H1 (cell line): ENCODE data around the gene COL19A1. TPM values are rescaled to one million over a fixed set of nuclear protein-coding genes. Genes with fewer than 3 reads are reported as not detected.

Experiments
- CTCF ChIA-PET: fragments of 300-600 bp; sonication (Branson Sonifier 250); formaldehyde crosslinking; loops from one replicate; lab custom pipeline; 2021; ENCODE audit not compliant: partially characterized antibody; lab: Charles Lee
- POLR2A ChIA-PET: fragments of 300-600 bp; sonication (Branson Sonifier 250); formaldehyde crosslinking; loops from one replicate; lab custom pipeline; 2021; ENCODE audit warnings: inconsistent platforms; ENCODE audit not compliant: partially characterized antibody; lab: Charles Lee
- DNase-seq, 2 experiments: peaks; one replicate each; pipeline versions ENCODE4 v3.0.0 to v3.0.0-alpha.2; 2010 to 2022; ENCODE audit warnings: low spot score in 2 of 2, low read depth in 1 of 2, mixed read lengths in 1 of 2
- FAIRE-seq: peaks from 2 replicates; lab custom pipeline; 2011; peaks lifted over from hg19 to GRCh38; lab: Jason Lieb, UNC
- H2AFZ ChIP-seq: 2 replicates; pipeline ENCODE4 v1.8.1; 2012; ENCODE audit warnings: low read length, inconsistent platforms
- H2AK5ac ChIP-seq: 2 replicates; pipeline ENCODE4 v1.6.1; 2013; ENCODE audit warnings: low read depth, low read length
- H2BK120ac ChIP-seq: replicated peaks from 2 replicates; pipeline ENCODE3; 2013; ENCODE audit warnings: low read depth, low read length, inconsistent platforms
- H2BK12ac ChIP-seq: 2 replicates; pipeline ENCODE4 v1.6.1; 2013; ENCODE audit warnings: low read depth, low read length
- H2BK15ac ChIP-seq: 2 replicates; pipeline ENCODE4 v1.6.1; 2013; ENCODE audit warnings: low read length
- H2BK20ac ChIP-seq: 2 replicates; pipeline ENCODE4 v1.6.1; 2013; ENCODE audit warnings: low read length
- H2BK5ac ChIP-seq: 2 replicates; pipeline ENCODE4 v1.6.1; 2013; ENCODE audit warnings: low read depth, low read length
- H3K14ac ChIP-seq: 2 replicates; pipeline ENCODE4 v1.6.1; 2013; ENCODE audit warnings: inconsistent platforms; ENCODE audit not compliant: insufficient read length
- H3K18ac ChIP-seq: 2 replicates; pipeline ENCODE4 v1.6.1; 2013; ENCODE audit warnings: low read length; ENCODE audit errors: extremely low read depth
- H3K23ac ChIP-seq: 2 replicates; pipeline ENCODE4 v1.6.1; 2013; ENCODE audit warnings: inconsistent platforms; ENCODE audit not compliant: insufficient read length
- H3K23me2 ChIP-seq: 2 replicates; pipeline ENCODE4 v1.6.1; 2013; ENCODE audit warnings: low read depth, low read length
- H3K27ac ChIP-seq: 2 replicates; pipeline ENCODE4 v1.6.1; 2011; ENCODE audit warnings: low read depth, low read length, inconsistent platforms
- H3K27me3 ChIP-seq, 4 experiments: replicated peaks in 1 of 4; 1 replicate in 1 of 4; 2 replicates in 3 of 4; pipeline versions ENCODE4 v1.6.1 to v1.8.1; 2011 to 2013; ENCODE audit warnings: low read length in 3 of 4, mild to moderate bottlenecking in 3 of 4, inconsistent platforms in 2 of 4, mixed read lengths in 2 of 4, moderate library complexity in 1 of 4; ENCODE audit not compliant: control insufficient read depth in 3 of 4, insufficient read depth in 3 of 4; ENCODE audit errors: extremely low read depth in 1 of 4
- H3K36me3 ChIP-seq, 4 experiments: 2 replicates each; pipeline versions ENCODE4 v1.6.1 to v1.8.1; 2011 to 2013; ENCODE audit warnings: mild to moderate bottlenecking in 4 of 4, low read length in 3 of 4, moderate library complexity in 2 of 4, control low read depth in 1 of 4, inconsistent platforms in 1 of 4; ENCODE audit not compliant: insufficient read depth in 4 of 4, control insufficient read depth in 2 of 4
- H3K4ac ChIP-seq: replicated peaks from 2 replicates; pipeline ENCODE3; 2013; ENCODE audit warnings: low read length, low read depth, mixed read lengths, inconsistent platforms; ENCODE audit not compliant: insufficient read length
- H3K4me1 ChIP-seq, 4 experiments: replicated peaks in 1 of 4; 1 replicate in 1 of 4; 2 replicates in 3 of 4; pipeline versions ENCODE4 v1.6.1 to v1.8.1; 2011 to 2013; ENCODE audit warnings: low read length in 3 of 4, inconsistent platforms in 2 of 4, mixed read lengths in 1 of 4; ENCODE audit not compliant: insufficient read depth in 4 of 4, control insufficient read depth in 3 of 4
- H3K4me2 ChIP-seq, 2 experiments: 2 replicates each; pipeline versions ENCODE4 v1.6.1 to v1.8.1; 2011 to 2013; ENCODE audit warnings: low read depth in 2 of 2, low read length in 2 of 2, control low read depth in 1 of 2, inconsistent platforms in 1 of 2, mild to moderate bottlenecking in 1 of 2; ENCODE audit not compliant: insufficient read depth in 1 of 2
- H3K4me3 ChIP-seq, 4 experiments: fragments of 200-600, 300-600 bp in 1 of 4; sonication (generic), shearing (Covaris generic), sonication (Bioruptor Twin) in 1 of 4; 2 replicates each; pipeline versions ENCODE4 v1.5.1 to v1.8.1; 2011 to 2016; ENCODE audit warnings: low read length in 4 of 4, low read depth in 3 of 4, control low read depth in 2 of 4, inconsistent platforms in 2 of 4, mild to moderate bottlenecking in 2 of 4, mixed read lengths in 1 of 4, moderate library complexity in 1 of 4; ENCODE audit not compliant: insufficient read depth in 2 of 4; ENCODE audit errors: extremely low read depth in 1 of 4
- H3K56ac ChIP-seq: replicated peaks from 2 replicates; pipeline ENCODE3; 2013; ENCODE audit warnings: low read depth, mild to moderate bottlenecking, mixed read lengths, low read length, inconsistent platforms; ENCODE audit not compliant: insufficient read length
- H3K79me1 ChIP-seq: 2 replicates; pipeline ENCODE4 v1.6.1; 2013; ENCODE audit warnings: low read depth, low read length, control low read depth
- H3K79me2 ChIP-seq, 2 experiments: 2 replicates each; pipeline versions ENCODE4 v1.6.1 to v1.8.1; 2012 to 2013; ENCODE audit warnings: low read length in 2 of 2, mild to moderate bottlenecking in 2 of 2, inconsistent platforms in 1 of 2; ENCODE audit not compliant: insufficient read depth in 2 of 2, control insufficient read depth in 1 of 2
- H3K9ac ChIP-seq, 4 experiments: replicated peaks in 1 of 4; 1 replicate in 1 of 4; 2 replicates in 3 of 4; pipeline versions ENCODE4 v1.6.1 to v1.8.1; 2011 to 2013; ENCODE audit warnings: low read depth in 3 of 4, low read length in 3 of 4, control low read depth in 2 of 4, mild to moderate bottlenecking in 2 of 4, moderate library complexity in 2 of 4, inconsistent platforms in 1 of 4; ENCODE audit errors: extremely low read depth in 1 of 4
- H3K9me3 ChIP-seq, 2 experiments: 2 replicates each; pipeline versions ENCODE4 v1.6.1 to v1.8.1; 2012 to 2013; ENCODE audit warnings: mild to moderate bottlenecking in 2 of 2, moderate library complexity in 2 of 2, control low read depth in 1 of 2, inconsistent platforms in 1 of 2, low read depth in 1 of 2, low read length in 1 of 2, mixed read lengths in 1 of 2; ENCODE audit not compliant: insufficient read depth in 2 of 2
- H4K20me1 ChIP-seq, 2 experiments: replicated peaks in 1 of 2; 2 replicates each; pipeline versions ENCODE3 to v1.8.1; 2011 to 2013; ENCODE audit warnings: inconsistent platforms in 2 of 2, low read length in 2 of 2, mild to moderate bottlenecking in 1 of 2; ENCODE audit not compliant: insufficient read depth in 2 of 2, control insufficient read depth in 1 of 2
- H4K5ac ChIP-seq: 2 replicates; pipeline ENCODE4 v1.6.1; 2013; ENCODE audit warnings: low read length, low read depth, mixed read lengths, inconsistent platforms; ENCODE audit not compliant: insufficient read length
- H4K8ac ChIP-seq: 2 replicates; pipeline ENCODE4 v1.8.0; 2013; ENCODE audit warnings: mild to moderate bottlenecking, moderate library complexity, low read length, inconsistent platforms; ENCODE audit not compliant: insufficient read depth; ENCODE audit errors: extremely low read depth
- H4K91ac ChIP-seq: replicated peaks from 2 replicates; pipeline ENCODE3; 2013; ENCODE audit warnings: low read length, mixed read lengths, inconsistent platforms; ENCODE audit not compliant: insufficient read length
- CEBPB ChIP-seq: IDR thresholded peaks from 2 replicates; pipeline ENCODE4 v1.6.1; 2012; ENCODE audit warnings: low read depth, low read length
- CHD2 ChIP-seq: IDR thresholded peaks from 2 replicates; pipeline ENCODE4 v1.6.1; 2012; ENCODE audit warnings: low read length, improper control_type of control experiment
- CTBP2 ChIP-seq: IDR thresholded peaks from 2 replicates; pipeline ENCODE4 v1.7.0; 2011; ENCODE audit warnings: borderline replicate concordance, mild to moderate bottlenecking, moderate library complexity, mixed read lengths, low read length; ENCODE audit not compliant: insufficient read depth, insufficient read length
- GTF2F1 ChIP-seq: IDR thresholded peaks from 2 replicates; pipeline ENCODE4 v1.6.1; 2012; ENCODE audit warnings: low read depth, low read length, improper control_type of control experiment, borderline replicate concordance
- HDAC2 ChIP-seq, 2 experiments: fragments of 300-600 bp in 1 of 2; sonication (generic) in 1 of 2; IDR thresholded peaks; 2 replicates each; pipeline ENCODE4 v1.6.1; 2011 to 2012; ENCODE audit warnings: low read depth in 2 of 2, low read length in 2 of 2, mild to moderate bottlenecking in 2 of 2, moderate library complexity in 2 of 2, borderline replicate concordance in 1 of 2, inconsistent platforms in 1 of 2
- JUND ChIP-seq: IDR thresholded peaks from 2 replicates; pipeline ENCODE4 v1.6.1; 2011; ENCODE audit warnings: mild to moderate bottlenecking, improper control_type of control experiment, low read length
- KDM1A ChIP-seq: fragments of 200-600, 300-600 bp; sonication (generic); IDR thresholded peaks from 2 replicates; pipeline ENCODE4 v1.7.1; 2016; ENCODE audit warnings: mild to moderate bottlenecking, low read length, borderline replicate concordance
- RAD21 ChIP-seq, 2 experiments: IDR thresholded peaks in 1 of 2; conservative IDR thresholded peaks in 1 of 2; 2 replicates each; pipeline ENCODE4 v1.6.1; 2011; ENCODE audit warnings: low read depth in 2 of 2, low read length in 2 of 2, improper control_type of control experiment in 1 of 2, inconsistent platforms in 1 of 2, mild to moderate bottlenecking in 1 of 2, moderate library complexity in 1 of 2
- RNF2 ChIP-seq: fragments of 200-900, 300-1000 bp; sonication (generic); IDR thresholded peaks from 2 replicates; pipeline ENCODE4 v1.7.1; 2016; ENCODE audit warnings: borderline replicate concordance, low read depth, mild to moderate bottlenecking, antibody characterized with exemption, low read length; ENCODE audit not compliant: poor library complexity, severe bottlenecking; ENCODE audit errors: missing control alignments
- SP4 ChIP-seq: IDR thresholded peaks from 2 replicates; pipeline ENCODE4 v1.6.1; 2012; ENCODE audit warnings: low read length, inconsistent platforms
- SRF ChIP-seq: IDR thresholded peaks from 2 replicates; pipeline ENCODE4 v1.6.1; 2011; ENCODE audit warnings: mild to moderate bottlenecking, low read depth, low read length, moderate library complexity
- WGBS, 2 experiments: shearing (Covaris generic) in 1 of 2; methylation state at CpG; one replicate each; pipeline versions ENCODE4 v1.1.6 to v1.1.7; 2013 to 2015; ENCODE audit warnings: low lambda C conversion rate in 2 of 2, mixed read lengths in 2 of 2, inconsistent platforms in 1 of 2, low coverage in 1 of 2, missing lambda C conversion rate in 1 of 2; ENCODE audit not compliant: insufficient replicate concordance in 2 of 2, insufficient coverage in 1 of 2, insufficient read length in 1 of 2; ENCODE audit errors: extremely low coverage in 1 of 2, missing lambda C conversion rate in 1 of 2; 5-methylcytosine and 5-hydroxymethylcytosine counted together
- polyA plus RNA-seq, 7 experiments: library from polyadenylated mRNA; depleted of rRNA in 3 of 7; stranded (reverse) in 5 of 7; unstranded in 2 of 7; fragments of >200 nt in 5 of 7; fragments of 200-250 nt in 2 of 7; gene quantifications; 1 replicate in 5 of 7; 2 replicates in 1 of 7; 4 replicates in 1 of 7; pipeline versions ENCODE4 v1.2.1 to v1.2.3, GENCODE V29; 2011 to 2013; ENCODE audit warnings: missing spikeins in 2 of 7, mixed read lengths in 2 of 7
- total RNA-seq: library from RNA; stranded (reverse); fragmentation: NEBNext Ultra II Directional; extraction: Animal tissue kit (Norgen Biotek cat#: 25700); gene quantifications from 2 replicates; pipeline ENCODE4 v1.2.1, GENCODE V29; 2021
- TF ChIP-seq, protein P1 (sequence below): IDR thresholded peaks from 2 replicates; pipeline ENCODE4 v1.6.1; 2011; ENCODE audit warnings: low read depth, mild to moderate bottlenecking, low read length; ENCODE audit not compliant: insufficient read depth

Gene COL19A1
- total and polyA plus RNA-seq, 2 of the 8 experiments (the other 6 are each of a cell fraction or from before 2014, with no cell fraction given), result not detected

DNA sequence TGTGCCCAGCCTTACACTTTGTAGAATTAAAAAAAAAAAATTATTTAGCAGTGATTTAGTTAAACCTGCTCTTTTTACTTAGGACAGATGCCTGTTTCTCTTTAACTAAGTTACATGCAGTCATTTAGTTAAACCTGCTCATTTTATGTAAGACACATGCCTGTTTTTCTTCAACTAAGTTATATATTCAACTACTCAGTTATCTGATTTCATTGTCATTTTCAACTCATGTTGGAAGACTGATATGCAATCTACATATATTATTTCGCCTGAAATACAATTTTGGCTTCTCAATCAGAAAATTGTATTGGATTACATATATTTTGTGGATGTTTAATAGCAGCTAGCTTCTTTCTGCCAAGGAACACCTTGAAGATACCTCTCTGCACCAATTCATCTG, 171.1 kb downstream of the COL19A1 start:
- H2BK20ac ChIP-seq, result no peak overlapping the region
- H2AFZ ChIP-seq, result no peak overlapping the region
- no peak overlapping the region for H4K91ac ChIP-seq
- H3K23me2 ChIP-seq, result no peaks in the 10 kb centered on the region
- H3K14ac ChIP-seq, result no peak overlapping the region
- H3K4ac ChIP-seq, result no peak overlapping the region
- H3K4me3 ChIP-seq, result no peak overlapping the region
- H3K79me2 ChIP-seq, result no peaks in the 10 kb centered on the region
- no peaks in the 10 kb centered on the region for H3K27me3 ChIP-seq
- H4K5ac ChIP-seq, result no peak overlapping the region
- H3K4me1 ChIP-seq, result no peaks in the 10 kb centered on the region; a peak in 1 of 7 replicates
- H3K9ac ChIP-seq, result no peak overlapping the region
- CTCF ChIA-PET, result no interaction called here
- TF ChIP-seq RAD21 (IDR thresholded peaks at IDR 0.05 in 1 of 2, conservative IDR thresholded peaks at IDR 0.05 in 1 of 2; ENCODE audit: low read depth in 2 of 2, low read length in 2 of 2) (no peak), KDM1A (no peak), RNF2 (no peak), SRF (no peak), GTF2F1 (no peak), CEBPB (no peak), JUND (no peak), HDAC2 (IDR thresholded peaks at IDR 0.05; ENCODE audit: borderline replicate concordance in 1 of 2, low read depth in 2 of 2, low read length in 2 of 2) (no peak), CHD2 (no peak), SP4 (no peak), CTBP2 (no peak)
- TF ChIP-seq, protein P1, sequence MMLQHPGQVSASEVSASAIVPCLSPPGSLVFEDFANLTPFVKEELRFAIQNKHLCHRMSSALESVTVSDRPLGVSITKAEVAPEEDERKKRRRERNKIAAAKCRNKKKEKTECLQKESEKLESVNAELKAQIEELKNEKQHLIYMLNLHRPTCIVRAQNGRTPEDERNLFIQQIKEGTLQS, result no peak
- no peaks in the 10 kb centered on the region for H3K9me3 ChIP-seq
- H4K8ac ChIP-seq, result no peak overlapping the region
- no peak overlapping the region for H3K4me2 ChIP-seq
- H4K20me1 ChIP-seq, result no peaks in the 10 kb centered on the region
- H3K23ac ChIP-seq, result no peak overlapping the region
- 90% methylated on average over 1 of the region's 1 CpG; no CpG with 5 or more reads in 1 of the 2 experiments for WGBS, 2 experiments
- H2BK12ac ChIP-seq, result no peak overlapping the region
- FAIRE-seq, result no peak
- no peak overlapping the region for H3K27ac ChIP-seq
- no peak for DNase-seq
- H2AK5ac ChIP-seq, result no peak overlapping the region
- no peak overlapping the region for H3K56ac ChIP-seq
- POLR2A ChIA-PET, result interaction anchor here (1.0 kb wide), 1 partner anchor 14 kb away, joined by 3 read pairs; no protein-coding TSS in a partner anchor
- no peak overlapping the region for H2BK15ac ChIP-seq
- H3K36me3 ChIP-seq, result no peaks in the 10 kb centered on the region
- no peaks in the 10 kb centered on the region for H3K79me1 ChIP-seq
- no peak overlapping the region for H2BK120ac ChIP-seq
- H2BK5ac ChIP-seq, result no peak overlapping the region
- no peak overlapping the region for H3K18ac ChIP-seq
